Activated naive CD4-positive, alpha-beta T cell treated with anti-CD3 and anti-CD28 coated beads, Interleukin-2, amount 10 ng/mL, durations not matched to agents 7 days and 5 days (primary cell): ENCODE results near the gene SUSD5.
"Not testable (repeated sequence)": the region's sequence is repeated elsewhere in the genome, so short reads cannot be mapped to it uniquely, and the experiment has no call there.

Source experiments
- CTCF ChIA-PET: fragments of 350-600 bp; sonication (Branson Sonifier 250); formaldehyde crosslinking; loops from one replicate; lab custom pipeline; 2021; ENCODE audit warnings: antibody characterized with exemption; lab: Charles Lee
- DNase-seq: peaks from one replicate; pipeline ENCODE4 v3.0.0-alpha.2; 2020
- H3K27ac Mint-ChIP-seq: one replicate; pipeline ENCODE4 v1.8.0; 2021; ENCODE audit warnings: mild to moderate bottlenecking, moderate library complexity, mixed read lengths
- H3K27me3 Mint-ChIP-seq: one replicate; pipeline ENCODE4 v1.8.0; 2021; ENCODE audit warnings: mild to moderate bottlenecking, mixed read lengths
- H3K36me3 Mint-ChIP-seq: one replicate; pipeline ENCODE4 v1.8.0; 2021; ENCODE audit warnings: mixed read lengths
- H3K4me1 Mint-ChIP-seq: one replicate; pipeline ENCODE4 v1.8.0; 2021; ENCODE audit warnings: mixed read lengths
- H3K4me3 Mint-ChIP-seq: one replicate; pipeline ENCODE4 v1.8.0; 2021; ENCODE audit warnings: mild to moderate bottlenecking, moderate library complexity, mixed read lengths
- H3K9me3 Mint-ChIP-seq: one replicate; pipeline ENCODE4 v1.8.0; 2021; ENCODE audit warnings: mixed read lengths

The SUSD5 gene

GRCh38 chr3:33174711-33175414, 43.7 kb downstream of the SUSD5 start:
- CTCF ChIA-PET = no interaction called here
- no peak overlapping the region for H3K27ac Mint-ChIP-seq
- H3K4me3 Mint-ChIP-seq = no peak overlapping the region
- H3K27me3 Mint-ChIP-seq = no peaks in the 10 kb centered on the region
- peaks cover 9% of the 10 kb centered on the region for H3K4me1 Mint-ChIP-seq
- DNase-seq = no peak
- no peaks in the 10 kb centered on the region for H3K9me3 Mint-ChIP-seq
- no peaks in the 10 kb centered on the region for H3K36me3 Mint-ChIP-seq

DNA sequence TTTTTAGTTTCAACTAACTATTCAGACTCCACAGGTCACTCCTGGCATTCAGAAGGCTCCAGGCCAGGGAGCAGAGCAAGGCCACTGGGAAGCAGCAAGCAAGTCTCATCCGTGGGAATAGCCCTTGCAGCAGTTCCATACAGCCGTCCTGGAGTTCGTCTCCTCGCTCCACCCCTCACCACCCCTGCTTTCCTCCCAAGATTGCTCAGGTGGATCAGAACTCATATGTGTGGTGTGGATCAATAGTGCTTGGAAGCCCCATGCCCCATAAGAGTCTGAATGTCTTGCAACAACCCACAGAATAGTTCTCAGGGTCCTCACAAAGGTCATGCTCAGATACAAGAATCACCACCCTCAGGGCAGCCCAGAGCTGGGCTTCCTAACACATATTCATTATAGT, 44.5 kb downstream of the SUSD5 start:
- no peaks in the 10 kb centered on the region for H3K36me3 Mint-ChIP-seq
- H3K27ac Mint-ChIP-seq = no peak overlapping the region
- CTCF ChIA-PET = no interaction called here
- peaks cover 9% of the 10 kb centered on the region for H3K4me1 Mint-ChIP-seq
- no peak overlapping the region for H3K4me3 Mint-ChIP-seq
- H3K9me3 Mint-ChIP-seq = no peaks in the 10 kb centered on the region
- DNase-seq = no peak
- no peaks in the 10 kb centered on the region for H3K27me3 Mint-ChIP-seq

DNA sequence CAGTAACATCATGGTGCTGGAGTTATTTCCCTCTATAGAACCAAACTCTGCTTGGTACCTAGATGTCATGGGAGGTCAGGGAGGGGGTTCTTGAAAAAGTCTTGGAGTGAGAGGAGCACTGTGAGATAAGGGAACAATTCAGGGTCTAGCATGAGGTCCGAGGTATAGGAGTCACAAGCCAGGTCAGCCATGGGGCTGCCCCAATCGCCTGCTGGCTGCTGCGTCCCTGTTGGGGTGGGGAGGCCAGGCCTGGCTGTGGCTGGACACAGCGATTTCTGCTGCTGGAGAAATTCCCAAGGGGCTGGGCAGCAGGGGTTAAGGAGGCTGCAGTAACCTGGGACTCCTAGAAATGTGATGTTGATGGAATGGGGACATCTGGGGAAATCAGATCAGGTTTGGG, 44.9 kb downstream of the SUSD5 start:
- Mint-ChIP-seq H3K4me3 (no peak overlapping the region), H3K27me3 (no peaks in the 10 kb centered on the region), H3K4me1 (peaks cover 9% of the 10 kb centered on the region), H3K9me3 (no peaks in the 10 kb centered on the region), H3K36me3 (no peaks in the 10 kb centered on the region), H3K27ac (no peak overlapping the region)
- CTCF ChIA-PET = no interaction called here
- DNase-seq = no peak

- no peak overlapping the region for H3K4me3 Mint-ChIP-seq
- no peaks in the 10 kb centered on the region for H3K36me3 Mint-ChIP-seq
- DNase-seq = no peak
- CTCF ChIA-PET = no interaction called here
- H3K27me3 Mint-ChIP-seq = no peaks in the 10 kb centered on the region
- peaks cover 9% of the 10 kb centered on the region for H3K4me1 Mint-ChIP-seq
- no peak overlapping the region for H3K27ac Mint-ChIP-seq
- no peaks in the 10 kb centered on the region for H3K9me3 Mint-ChIP-seq
Observed at GRCh38 chr3:33173103-33173502, 45.5 kb downstream of the SUSD5 start.

- H3K4me3 Mint-ChIP-seq = no peak overlapping the region
- H3K27ac Mint-ChIP-seq = no peak overlapping the region
- CTCF ChIA-PET = interaction anchor here (0.6 kb wide), 1 partner anchor 51 kb away, joined by 3 read pairs; no protein-coding TSS in a partner anchor
- H3K9me3 Mint-ChIP-seq = no peaks in the 10 kb centered on the region
- H3K36me3 Mint-ChIP-seq = no peaks in the 10 kb centered on the region
- H3K4me1 Mint-ChIP-seq = peaks cover 9% of the 10 kb centered on the region
- H3K27me3 Mint-ChIP-seq = no peaks in the 10 kb centered on the region
- no peak for DNase-seq
Observed at GRCh38 chr3:33171580-33171979, 47.0 kb downstream of the SUSD5 start.

GRCh38 chr3:33170531-33170930, 48.1 kb downstream of the SUSD5 start:
- CTCF ChIA-PET = no interaction called here
- H3K27me3 Mint-ChIP-seq = no peaks in the 10 kb centered on the region

DNA sequence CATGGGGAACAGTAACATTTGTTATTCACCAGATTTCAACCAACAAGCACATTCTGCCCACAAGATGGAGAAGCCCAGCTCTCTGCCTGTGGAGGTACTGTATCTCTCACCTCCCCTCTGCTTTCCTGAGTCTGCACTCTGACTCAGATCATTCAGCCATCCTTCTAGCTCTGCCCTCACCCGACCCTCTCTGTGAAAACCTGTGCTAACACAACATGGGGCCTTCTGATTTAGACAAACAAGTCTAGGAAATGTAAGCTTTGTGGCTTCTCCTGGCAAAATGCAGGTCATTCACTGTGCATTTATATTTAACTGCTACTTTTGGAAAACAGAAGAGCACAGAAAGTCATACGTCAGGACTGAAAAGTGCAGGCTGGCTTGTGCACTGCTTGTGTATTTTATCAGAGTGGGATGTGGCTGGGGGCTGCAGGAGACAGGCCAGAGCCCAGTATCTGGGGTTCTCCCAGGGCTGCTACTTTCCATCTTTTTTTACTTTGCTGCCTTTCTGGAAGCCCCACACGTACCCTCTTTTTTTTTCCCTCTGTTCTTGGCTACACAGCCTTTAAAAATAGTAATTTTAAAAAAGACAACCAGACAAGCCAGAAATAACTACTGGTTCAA, 50.8 kb downstream of the SUSD5 start:
- Mint-ChIP-seq H3K4me3 (no peak overlapping the region), H3K27ac (no peak overlapping the region), H3K36me3 (no peaks in the 10 kb centered on the region), H3K9me3 (no peaks in the 10 kb centered on the region), H3K4me1 (peaks cover 9% of the 10 kb centered on the region), H3K27me3 (peaks cover 6% of the 10 kb centered on the region)
- CTCF ChIA-PET = no interaction called here
- DNase-seq = no peak

More at GRCh38 chr3:33170531-33170930, 48.1 kb downstream of the SUSD5 start:
- Mint-ChIP-seq H3K36me3 (no peaks in the 10 kb centered on the region), H3K9me3 (no peaks in the 10 kb centered on the region), H3K27ac (no peak overlapping the region), H3K4me3 (no peak overlapping the region), H3K4me1 (peaks cover 9% of the 10 kb centered on the region)
- no peak for DNase-seq

DNA sequence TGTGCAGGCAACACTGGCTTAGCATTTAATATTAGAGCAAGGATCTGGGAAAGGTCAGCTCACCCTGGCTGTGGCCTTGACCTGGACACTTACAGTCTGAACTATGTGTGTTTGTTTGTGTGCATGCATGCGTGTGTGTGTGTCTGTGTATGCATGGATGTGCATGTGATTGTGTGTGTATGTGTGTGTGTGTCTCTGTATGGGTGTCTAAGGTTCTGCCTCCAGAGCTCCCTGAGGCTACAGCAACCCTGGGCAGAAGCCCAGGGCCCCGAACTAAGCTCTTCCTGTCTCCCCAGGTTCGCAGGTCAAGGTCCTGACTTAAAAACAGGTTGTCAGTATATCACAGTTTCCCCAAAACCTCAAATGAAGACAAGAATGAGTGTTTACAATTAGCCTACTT, 51.3 kb downstream of the SUSD5 start:
- CTCF ChIA-PET = no interaction called here
- H3K27ac Mint-ChIP-seq = no peak overlapping the region
- no peak overlapping the region for H3K4me3 Mint-ChIP-seq
- peaks cover 9% of the 10 kb centered on the region for H3K4me1 Mint-ChIP-seq
- no peaks in the 10 kb centered on the region for H3K9me3 Mint-ChIP-seq
- no peaks in the 10 kb centered on the region for H3K36me3 Mint-ChIP-seq
- H3K27me3 Mint-ChIP-seq = peaks cover 6% of the 10 kb centered on the region
- no peak for DNase-seq

- CTCF ChIA-PET = no interaction called here
- Mint-ChIP-seq H3K27ac (no peak overlapping the region), H3K9me3 (no peaks in the 10 kb centered on the region), H3K27me3 (peaks cover 6% of the 10 kb centered on the region), H3K4me3 (no peak overlapping the region), H3K4me1 (no peaks in the 10 kb centered on the region), H3K36me3 (no peaks in the 10 kb centered on the region)
- DNase-seq = no peak
Observed at GRCh38 chr3:33166095-33166494, 52.5 kb downstream of the SUSD5 start.

DNA sequence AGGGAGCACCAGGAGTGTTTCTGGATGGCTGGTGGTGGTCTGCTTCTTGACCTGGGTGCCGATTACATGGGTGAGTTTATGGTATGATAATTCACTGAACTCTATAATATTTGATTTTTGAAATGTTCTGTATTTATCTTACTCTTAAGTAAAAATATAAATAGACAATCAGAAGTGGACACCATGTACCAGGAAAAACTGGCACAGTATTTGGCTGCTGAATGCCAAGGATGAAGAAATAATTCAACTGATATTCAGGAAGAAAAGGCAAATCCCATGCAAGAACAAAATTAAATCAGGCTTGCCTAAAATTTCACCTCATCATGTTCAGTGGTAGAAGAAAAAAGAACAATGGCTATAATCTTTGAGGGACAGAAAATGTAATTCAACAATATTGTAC, 53.2 kb downstream of the SUSD5 start:
- Mint-ChIP-seq H3K4me1 (no peaks in the 10 kb centered on the region), H3K9me3 (no peaks in the 10 kb centered on the region), H3K36me3 (no peaks in the 10 kb centered on the region), H3K4me3 (no peak overlapping the region), H3K27me3 (peaks cover 8% of the 10 kb centered on the region), H3K27ac (no peak overlapping the region)
- DNase-seq = no peak
- CTCF ChIA-PET = no interaction called here

- CTCF ChIA-PET, DNase-seq, H3K27ac Mint-ChIP-seq, H3K36me3 Mint-ChIP-seq, H3K4me3 Mint-ChIP-seq, H3K4me1 Mint-ChIP-seq, H3K9me3 Mint-ChIP-seq: not testable (repeated sequence)
- peaks cover 15% of the 10 kb centered on the region for H3K27me3 Mint-ChIP-seq
Observed at GRCh38 chr3:33162621-33163020, 56.0 kb downstream of the SUSD5 start.

DNA sequence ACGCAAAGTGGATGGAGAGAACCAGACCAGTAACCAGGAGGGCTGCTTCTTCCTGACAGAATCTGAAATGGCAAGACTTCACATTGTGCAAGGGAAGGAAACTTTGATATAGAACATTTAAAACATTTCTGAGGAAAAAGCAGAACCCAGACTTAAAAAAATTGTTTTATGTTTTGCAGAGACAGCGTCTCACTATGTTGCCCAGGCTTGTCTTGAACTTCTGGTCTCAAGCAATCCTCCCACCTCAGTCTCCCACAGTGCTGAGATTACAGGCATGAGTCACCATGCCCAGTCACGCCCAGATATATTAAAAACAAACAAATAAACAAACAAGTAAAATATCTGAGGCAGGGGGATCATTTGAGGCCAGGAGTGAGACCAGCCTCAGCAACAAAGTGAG, 58.6 kb downstream of the SUSD5 start:
- Mint-ChIP-seq H3K27me3 (peaks cover 15% of the 10 kb centered on the region), H3K9me3 (no peaks in the 10 kb centered on the region), H3K4me1 (no peaks in the 10 kb centered on the region), H3K36me3 (no peaks in the 10 kb centered on the region), H3K27ac (no peak overlapping the region), H3K4me3 (no peak overlapping the region)
- CTCF ChIA-PET = no interaction called here
- DNase-seq = no peak

GRCh38 chr3:33159234-33159633, 59.4 kb downstream of the SUSD5 start:
- CTCF ChIA-PET = interaction anchor here (0.8 kb wide), 1 partner anchor 28 kb away, joined by 3 read pairs; no protein-coding TSS in a partner anchor
- Mint-ChIP-seq H3K36me3 (no peaks in the 10 kb centered on the region), H3K4me3 (no peak overlapping the region), H3K9me3 (no peaks in the 10 kb centered on the region), H3K27me3 (peaks cover 14% of the 10 kb centered on the region), H3K27ac (no peak overlapping the region), H3K4me1 (no peaks in the 10 kb centered on the region)
- no peak for DNase-seq

DNA sequence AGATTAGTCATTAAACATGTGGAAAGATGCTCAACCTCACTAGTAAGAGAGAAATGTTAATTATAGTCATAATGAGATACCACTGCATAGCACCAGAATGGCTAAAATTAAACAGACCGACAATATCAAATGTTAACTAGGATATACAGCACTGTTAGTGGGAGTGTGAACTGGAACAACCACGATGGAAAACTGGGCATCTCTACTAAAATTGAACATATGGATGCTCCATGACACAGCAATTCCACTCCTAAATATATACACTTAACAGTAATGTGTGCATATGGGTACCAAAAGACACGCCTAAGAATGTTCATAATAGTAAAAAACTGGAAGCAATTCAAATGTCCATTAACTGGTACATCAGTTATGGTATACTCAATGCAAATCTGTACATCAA, 63.3 kb downstream of the SUSD5 start:
- CTCF ChIA-PET = no interaction called here
- H3K4me3 Mint-ChIP-seq = no peak overlapping the region
- H3K27me3 Mint-ChIP-seq = peaks cover 21% of the 10 kb centered on the region
- H3K4me1 Mint-ChIP-seq = no peaks in the 10 kb centered on the region
- no peak for DNase-seq
- no peaks in the 10 kb centered on the region for H3K36me3 Mint-ChIP-seq
- no peak overlapping the region for H3K27ac Mint-ChIP-seq
- H3K9me3 Mint-ChIP-seq = no peaks in the 10 kb centered on the region

DNA sequence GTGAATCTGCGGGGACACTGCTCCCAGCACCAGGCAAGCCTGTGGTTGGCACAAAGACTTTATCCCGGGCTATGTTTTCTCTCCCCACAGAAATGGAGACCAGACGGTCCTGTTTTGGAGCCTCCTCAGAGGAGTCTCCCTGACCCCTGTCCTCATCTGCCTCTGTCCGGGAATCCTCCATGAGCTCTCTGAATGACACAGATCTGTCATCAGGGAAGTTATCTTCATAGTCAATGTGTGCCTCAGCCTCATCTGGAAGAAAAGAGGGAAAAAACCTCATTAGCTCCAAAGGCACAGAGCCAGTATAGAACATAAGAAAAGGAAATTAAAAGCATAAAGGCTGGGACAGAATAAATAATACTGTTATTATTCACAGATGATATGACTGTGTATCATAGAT, 64.8 kb downstream of the SUSD5 start:
- CTCF ChIA-PET = no interaction called here
- Mint-ChIP-seq H3K9me3 (no peaks in the 10 kb centered on the region), H3K4me1 (no peaks in the 10 kb centered on the region), H3K36me3 (no peaks in the 10 kb centered on the region), H3K27me3 (peaks cover 25% of the 10 kb centered on the region), H3K4me3 (no peak overlapping the region), H3K27ac (no peak overlapping the region)
- DNase-seq = no peak
